Activated T-cell treated with anti-CD3 and anti-CD28 coated beads, Interleukin-2, amount 50 U/mL, for 72 hours (primary cell): Measurements from ENCODE around the gene TGFB2. TPM values are rescaled to one million over a fixed set of nuclear protein-coding genes. Genes with fewer than 3 reads are reported as not detected.

Experiments used
- ATAC-seq, 2 donors: fragments of 150-1000 bp; cut with Tn5 transposase; replicated peaks in 1 of 2; 2 replicates each; pipeline ENCODE4 v1.10.0; 2021; ENCODE audit warnings: moderate library complexity in 2 of 2, mild to moderate bottlenecking in 1 of 2
- DNase-seq, 2 donors: peaks; one replicate each; pipeline ENCODE4 v3.0.0; 2021 to 2022; ENCODE audit warnings: mixed read lengths in 1 of 2
- H3K27ac Mint-ChIP-seq: one replicate; pipeline ENCODE4 v1.8.0; 2022; ENCODE audit warnings: mild to moderate bottlenecking, moderate library complexity, mixed read lengths
- H3K27me3 Mint-ChIP-seq: one replicate; pipeline ENCODE4 v1.8.0; 2022; ENCODE audit warnings: low read depth, mixed read lengths
- H3K36me3 Mint-ChIP-seq, 2 donors: one replicate each; pipeline ENCODE4 v1.8.0; 2022; ENCODE audit warnings: mixed read lengths in 2 of 2, mild to moderate bottlenecking in 1 of 2; ENCODE audit not compliant: insufficient read depth in 2 of 2
- H3K4me1 Mint-ChIP-seq: one replicate; pipeline ENCODE4 v1.8.0; 2022; ENCODE audit warnings: low read depth, mixed read lengths
- H3K4me3 Mint-ChIP-seq, 2 donors: one replicate each; pipeline ENCODE4 v1.8.0; 2022; ENCODE audit warnings: mild to moderate bottlenecking in 2 of 2, mixed read lengths in 2 of 2, moderate library complexity in 2 of 2
- H3K9me3 Mint-ChIP-seq, 2 donors: one replicate each; pipeline ENCODE4 v1.8.0; 2022; ENCODE audit warnings: mixed read lengths in 2 of 2
- total RNA-seq, 2 donors: library from RNA; stranded (reverse); gene quantifications; one replicate each; pipeline ENCODE4 v1.2.3, GENCODE V29; 2022

Gene TGFB2
- total RNA-seq, 2 donors from 2014 or later, result not detected

DNA sequence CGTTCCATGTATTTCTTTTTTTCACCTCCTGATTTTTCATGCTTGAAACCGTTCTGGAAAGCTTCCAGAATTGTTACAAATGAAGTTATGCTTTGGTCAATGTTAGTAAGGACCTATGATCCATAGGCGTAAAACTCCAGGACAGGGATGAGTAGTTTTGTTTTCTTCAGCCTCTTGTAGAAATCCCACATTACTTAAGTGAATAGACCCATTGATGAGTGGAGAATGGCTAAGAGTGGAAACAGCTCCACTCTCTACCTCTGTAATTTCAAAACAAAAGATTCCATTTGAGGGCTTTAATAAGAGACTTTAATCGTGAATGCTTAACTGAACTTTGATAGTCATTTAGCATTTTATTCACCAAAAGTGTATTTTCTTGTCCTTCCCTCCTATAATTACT is 3.0 kb upstream of the TGFB2 start:
- Mint-ChIP-seq H3K9me3 (no peaks in the 10 kb centered on the region), H3K4me3 (no peak overlapping the region), H3K27ac (no peak overlapping the region), H3K27me3 (peaks cover 7% of the 10 kb centered on the region), H3K36me3 (peaks cover 2 to 8% of the 10 kb centered on the region in 2 donors), H3K4me1 (peaks cover 12% of the 10 kb centered on the region)
- no peak for DNase-seq
- no peak for ATAC-seq

DNA sequence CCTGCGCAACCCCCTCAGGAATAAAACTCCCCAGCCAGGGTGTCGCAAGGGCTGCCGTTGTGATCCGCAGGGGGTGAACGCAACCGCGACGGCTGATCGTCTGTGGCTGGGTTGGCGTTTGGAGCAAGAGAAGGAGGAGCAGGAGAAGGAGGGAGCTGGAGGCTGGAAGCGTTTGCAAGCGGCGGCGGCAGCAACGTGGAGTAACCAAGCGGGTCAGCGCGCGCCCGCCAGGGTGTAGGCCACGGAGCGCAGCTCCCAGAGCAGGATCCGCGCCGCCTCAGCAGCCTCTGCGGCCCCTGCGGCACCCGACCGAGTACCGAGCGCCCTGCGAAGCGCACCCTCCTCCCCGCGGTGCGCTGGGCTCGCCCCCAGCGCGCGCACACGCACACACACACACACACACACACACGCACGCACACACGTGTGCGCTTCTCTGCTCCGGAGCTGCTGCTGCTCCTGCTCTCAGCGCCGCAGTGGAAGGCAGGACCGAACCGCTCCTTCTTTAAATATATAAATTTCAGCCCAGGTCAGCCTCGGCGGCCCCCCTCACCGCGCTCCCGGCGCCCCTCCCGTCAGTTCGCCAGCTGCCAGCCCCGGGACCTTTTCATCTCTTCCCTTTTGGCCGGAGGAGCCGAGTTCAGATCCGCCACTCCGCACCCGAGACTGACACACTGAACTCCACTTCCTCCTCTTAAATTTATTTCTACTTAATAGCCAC is 696 bp downstream of the TGFB2 start:
- H3K36me3 Mint-ChIP-seq, result peaks cover 2 to 6% of the 10 kb centered on the region in 2 donors
- peaks cover 13% of the 10 kb centered on the region for H3K27me3 Mint-ChIP-seq
- DNase-seq (peak; percentile 32 to 33), ATAC-seq (peak; percentile 71 to 76)
- peak overlapping the region; percentile 90 for H3K27ac Mint-ChIP-seq
- H3K4me3 Mint-ChIP-seq, result no peak overlapping the region
- no peaks in the 10 kb centered on the region for H3K9me3 Mint-ChIP-seq
- H3K4me1 Mint-ChIP-seq, result peaks cover 17% of the 10 kb centered on the region

DNA sequence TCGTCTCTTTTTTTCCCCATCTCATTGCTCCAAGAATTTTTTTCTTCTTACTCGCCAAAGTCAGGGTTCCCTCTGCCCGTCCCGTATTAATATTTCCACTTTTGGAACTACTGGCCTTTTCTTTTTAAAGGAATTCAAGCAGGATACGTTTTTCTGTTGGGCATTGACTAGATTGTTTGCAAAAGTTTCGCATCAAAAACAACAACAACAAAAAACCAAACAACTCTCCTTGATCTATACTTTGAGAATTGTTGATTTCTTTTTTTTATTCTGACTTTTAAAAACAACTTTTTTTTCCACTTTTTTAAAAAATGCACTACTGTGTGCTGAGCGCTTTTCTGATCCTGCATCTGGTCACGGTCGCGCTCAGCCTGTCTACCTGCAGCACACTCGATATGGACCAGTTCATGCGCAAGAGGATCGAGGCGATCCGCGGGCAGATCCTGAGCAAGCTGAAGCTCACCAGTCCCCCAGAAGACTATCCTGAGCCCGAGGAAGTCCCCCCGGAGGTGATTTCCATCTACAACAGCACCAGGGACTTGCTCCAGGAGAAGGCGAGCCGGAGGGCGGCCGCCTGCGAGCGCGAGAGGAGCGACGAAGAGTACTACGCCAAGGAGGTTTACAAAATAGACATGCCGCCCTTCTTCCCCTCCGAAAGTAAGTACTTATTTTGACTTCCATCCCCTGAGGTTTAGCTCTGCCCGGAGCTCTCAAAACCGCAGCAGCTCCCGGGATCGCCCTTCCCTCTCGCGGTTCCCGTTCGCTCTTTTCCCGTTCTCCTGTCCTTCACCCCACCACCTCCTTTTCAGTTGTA is 1.5 kb downstream of the TGFB2 start:
- H3K4me1 Mint-ChIP-seq, result peaks cover 25% of the 10 kb centered on the region
- H3K27ac Mint-ChIP-seq, result peak overlapping the region; percentile 90
- H3K4me3 Mint-ChIP-seq, result no peak overlapping the region
- DNase-seq (peak in 1 of 2 donors; percentile 4), ATAC-seq (no peak)
- H3K36me3 Mint-ChIP-seq, result peaks cover 2 to 6% of the 10 kb centered on the region in 2 donors
- peaks cover 18% of the 10 kb centered on the region for H3K27me3 Mint-ChIP-seq
- no peaks in the 10 kb centered on the region for H3K9me3 Mint-ChIP-seq

DNA sequence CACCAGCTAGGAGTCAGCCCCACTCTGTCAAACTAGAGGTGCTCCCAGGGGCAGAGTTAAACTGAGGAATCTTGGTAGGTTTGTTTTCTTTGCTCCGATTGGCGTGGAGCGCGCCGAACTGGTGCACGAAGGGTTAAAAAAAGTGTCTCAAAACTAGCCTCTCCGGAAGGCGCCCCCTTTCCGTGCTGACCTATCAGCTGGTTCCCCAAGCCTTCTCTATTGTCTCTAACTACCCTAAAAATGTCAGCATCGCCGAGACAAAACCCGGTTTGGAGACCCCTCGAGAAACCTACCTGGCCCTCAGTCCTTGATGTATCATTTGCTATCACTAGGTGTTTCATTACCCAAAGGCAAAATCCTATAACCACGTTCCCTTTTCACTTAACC is 2.2 kb downstream of the TGFB2 start:
- DNase-seq (no peak), ATAC-seq (no peak)
- Mint-ChIP-seq H3K27me3 (peaks cover 13% of the 10 kb centered on the region), H3K36me3 (peaks cover 2 to 6% of the 10 kb centered on the region in 2 donors), H3K9me3 (no peaks in the 10 kb centered on the region), H3K4me1 (peaks cover 31% of the 10 kb centered on the region), H3K27ac (peak overlapping the region; percentile 90), H3K4me3 (no peak overlapping the region)

DNA sequence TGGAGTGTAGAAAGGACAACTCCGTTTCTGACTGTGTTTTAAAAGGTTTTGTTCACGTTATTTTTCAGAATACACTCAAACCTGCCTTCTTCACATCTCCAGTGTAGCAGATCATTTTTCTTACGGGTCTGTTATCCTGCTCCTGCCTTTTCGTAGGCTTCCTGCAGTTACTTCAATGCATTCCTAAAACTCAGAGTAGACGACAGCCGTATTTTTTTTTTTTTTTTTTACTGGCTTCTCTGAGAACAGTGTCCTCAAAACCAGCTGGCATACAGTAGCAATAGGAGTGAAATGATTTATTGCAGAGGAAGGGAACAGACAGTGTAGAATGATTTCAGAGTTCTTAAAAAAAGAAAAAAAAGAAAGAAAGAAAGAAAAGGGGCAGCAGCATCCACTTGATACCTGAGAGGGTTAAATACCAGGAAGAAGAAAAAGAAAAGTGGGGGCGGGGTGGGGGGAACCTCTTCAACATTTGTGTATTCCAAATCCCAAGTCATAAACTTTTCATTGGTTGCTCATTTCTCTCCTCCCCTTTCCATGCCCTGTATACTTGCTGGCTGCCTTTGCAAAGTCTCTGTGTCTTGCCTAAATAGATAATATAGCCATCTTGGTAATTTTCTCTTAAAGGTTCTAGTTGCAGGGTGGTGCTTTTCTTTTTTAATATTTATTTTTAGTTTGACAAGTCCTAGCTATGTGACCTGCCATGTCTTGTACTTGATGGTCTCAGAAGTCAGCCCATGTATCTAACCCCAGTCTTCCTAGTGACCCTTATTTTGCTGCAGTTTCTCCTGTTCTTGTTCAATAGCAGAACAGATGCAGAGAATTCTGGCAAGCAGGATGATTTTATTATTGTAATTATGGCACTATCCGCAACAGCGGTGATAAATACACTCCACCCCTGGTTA is 2.8 kb downstream of the TGFB2 start:
- no peak for ATAC-seq
- H3K4me1 Mint-ChIP-seq, result peaks cover 31% of the 10 kb centered on the region
- H3K27me3 Mint-ChIP-seq, result peaks cover 16% of the 10 kb centered on the region
- H3K4me3 Mint-ChIP-seq, result no peak overlapping the region
- H3K36me3 Mint-ChIP-seq, result peaks cover 2 to 6% of the 10 kb centered on the region in 2 donors
- no peaks in the 10 kb centered on the region for H3K9me3 Mint-ChIP-seq
- no peak overlapping the region for H3K27ac Mint-ChIP-seq
- no peak for DNase-seq

DNA sequence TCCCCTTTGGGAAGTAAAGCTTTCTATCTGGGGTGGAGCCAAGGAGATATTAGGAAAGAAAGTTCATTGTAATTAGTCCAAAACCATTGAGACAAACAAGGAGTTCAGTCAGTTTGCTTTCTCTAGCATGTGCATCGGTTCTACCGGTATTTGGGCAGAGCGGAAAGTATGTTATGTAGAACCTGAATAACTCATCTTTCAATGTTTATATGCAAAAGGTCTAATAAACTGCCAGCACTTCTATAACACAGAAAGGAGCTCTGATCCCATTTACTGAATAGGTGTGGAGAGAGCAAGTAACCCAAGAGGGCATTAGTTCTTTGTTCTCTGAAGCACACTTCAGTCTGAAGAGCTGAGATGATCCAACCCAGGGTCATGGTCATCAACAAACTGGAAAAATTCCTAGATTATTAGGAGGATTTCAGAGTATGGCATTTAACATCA is 3.5 kb downstream of the TGFB2 start:
- no peak overlapping the region for H3K27ac Mint-ChIP-seq
- peaks cover 22% of the 10 kb centered on the region for H3K27me3 Mint-ChIP-seq
- no peak overlapping the region for H3K4me3 Mint-ChIP-seq
- H3K4me1 Mint-ChIP-seq, result peaks cover 31% of the 10 kb centered on the region
- ATAC-seq, result no peak
- DNase-seq, result no peak
- H3K9me3 Mint-ChIP-seq, result no peaks in the 10 kb centered on the region
- peaks cover 2 to 6% of the 10 kb centered on the region in 2 donors for H3K36me3 Mint-ChIP-seq

DNA sequence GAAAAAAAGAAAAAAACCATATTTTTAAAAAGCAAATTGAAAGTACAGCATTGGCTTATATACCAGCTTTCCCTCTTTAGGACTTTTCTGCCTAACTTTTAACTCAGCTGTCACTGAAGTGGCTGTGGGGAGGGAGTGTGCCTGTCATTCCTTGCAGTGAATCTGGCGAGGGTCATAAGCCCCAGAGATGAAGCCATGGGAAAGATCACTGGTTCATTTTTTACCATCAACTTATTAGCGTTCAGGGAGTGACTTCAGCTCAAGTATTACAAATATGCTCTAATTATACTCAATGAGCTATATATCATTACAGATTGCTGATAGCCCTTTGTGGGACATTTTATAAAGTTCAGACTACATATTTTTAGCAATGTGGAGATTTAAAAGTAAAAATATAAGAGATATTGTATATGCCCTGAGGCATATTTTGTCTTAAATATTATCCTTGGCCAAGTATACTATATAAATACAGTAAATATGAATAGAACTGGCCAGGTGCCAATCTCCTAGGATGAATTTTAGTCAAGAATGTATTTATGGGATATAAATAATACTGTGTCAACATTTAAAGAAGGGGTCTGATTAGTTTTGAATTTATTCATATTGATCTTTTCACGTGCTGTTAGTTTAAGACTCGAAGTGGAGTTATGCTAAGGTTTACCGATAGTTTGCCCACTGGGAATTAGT is 4.4 kb downstream of the TGFB2 start:
- Mint-ChIP-seq H3K36me3 (peaks cover 2 to 6% of the 10 kb centered on the region in 2 donors), H3K4me3 (no peak overlapping the region), H3K27me3 (peaks cover 28% of the 10 kb centered on the region), H3K9me3 (no peaks in the 10 kb centered on the region), H3K4me1 (peaks cover 31% of the 10 kb centered on the region), H3K27ac (no peak overlapping the region)
- ATAC-seq (no peak), DNase-seq (no peak)

DNA sequence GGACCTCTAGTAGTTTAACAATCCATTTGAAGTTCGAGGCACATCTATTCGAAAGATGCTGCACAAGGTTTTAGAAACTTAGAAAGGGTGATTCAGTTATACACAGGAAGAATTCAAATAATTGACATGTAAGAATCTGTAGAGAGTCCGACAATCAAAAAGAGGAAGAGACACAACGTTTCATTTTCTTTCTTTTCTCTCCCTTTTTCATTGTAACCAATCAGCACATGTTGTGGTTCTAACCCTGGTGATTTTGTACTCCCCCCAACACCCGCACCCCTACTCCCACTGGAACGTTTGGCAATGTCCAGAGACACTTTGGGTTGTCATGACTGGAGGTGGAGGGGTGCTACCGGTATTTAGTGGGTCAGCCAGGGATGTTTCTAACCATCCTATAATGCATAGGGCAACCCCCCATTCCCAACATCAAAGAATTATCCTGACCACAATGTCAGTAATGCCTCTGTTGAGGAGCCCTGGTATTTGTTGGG is 4.9 kb downstream of the TGFB2 start:
- no peaks in the 10 kb centered on the region for H3K9me3 Mint-ChIP-seq
- peaks cover 31% of the 10 kb centered on the region for H3K4me1 Mint-ChIP-seq
- H3K27ac Mint-ChIP-seq, result no peak overlapping the region
- peaks cover 28% of the 10 kb centered on the region for H3K27me3 Mint-ChIP-seq
- no peak overlapping the region for H3K4me3 Mint-ChIP-seq
- peaks cover 2 to 6% of the 10 kb centered on the region in 2 donors for H3K36me3 Mint-ChIP-seq
- DNase-seq, result no peak
- ATAC-seq, result no peak

DNA sequence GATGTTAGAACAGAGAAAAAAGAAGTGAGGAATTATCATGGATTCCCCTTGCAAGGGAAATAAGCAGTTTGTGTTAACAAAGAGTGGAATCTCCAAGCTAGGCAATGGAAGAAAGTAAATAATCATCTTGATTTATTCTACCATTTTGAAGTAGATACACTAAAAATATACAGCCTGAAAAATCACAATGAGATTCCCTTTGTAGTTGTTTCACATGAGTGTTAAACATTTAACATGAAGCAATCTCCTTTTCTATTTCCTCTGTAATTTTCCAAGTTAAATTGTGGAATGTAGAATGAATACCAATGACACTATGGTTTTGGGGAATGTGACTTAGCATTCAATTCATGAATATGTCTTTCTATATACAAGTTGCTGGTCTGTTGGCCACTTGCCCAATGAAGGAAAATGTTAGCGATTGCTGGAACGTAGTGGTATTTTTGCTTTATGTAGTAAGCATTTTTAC is 5.7 kb downstream of the TGFB2 start:
- no peak for DNase-seq
- peaks cover 2 to 6% of the 10 kb centered on the region in 2 donors for H3K36me3 Mint-ChIP-seq
- peak overlapping the region; percentile 77 to 89 for H3K4me3 Mint-ChIP-seq
- peaks cover 31% of the 10 kb centered on the region for H3K4me1 Mint-ChIP-seq
- peak overlapping the region; percentile 70 for H3K27ac Mint-ChIP-seq
- H3K9me3 Mint-ChIP-seq, result no peaks in the 10 kb centered on the region
- no peak for ATAC-seq
- H3K27me3 Mint-ChIP-seq, result peaks cover 28% of the 10 kb centered on the region

DNA sequence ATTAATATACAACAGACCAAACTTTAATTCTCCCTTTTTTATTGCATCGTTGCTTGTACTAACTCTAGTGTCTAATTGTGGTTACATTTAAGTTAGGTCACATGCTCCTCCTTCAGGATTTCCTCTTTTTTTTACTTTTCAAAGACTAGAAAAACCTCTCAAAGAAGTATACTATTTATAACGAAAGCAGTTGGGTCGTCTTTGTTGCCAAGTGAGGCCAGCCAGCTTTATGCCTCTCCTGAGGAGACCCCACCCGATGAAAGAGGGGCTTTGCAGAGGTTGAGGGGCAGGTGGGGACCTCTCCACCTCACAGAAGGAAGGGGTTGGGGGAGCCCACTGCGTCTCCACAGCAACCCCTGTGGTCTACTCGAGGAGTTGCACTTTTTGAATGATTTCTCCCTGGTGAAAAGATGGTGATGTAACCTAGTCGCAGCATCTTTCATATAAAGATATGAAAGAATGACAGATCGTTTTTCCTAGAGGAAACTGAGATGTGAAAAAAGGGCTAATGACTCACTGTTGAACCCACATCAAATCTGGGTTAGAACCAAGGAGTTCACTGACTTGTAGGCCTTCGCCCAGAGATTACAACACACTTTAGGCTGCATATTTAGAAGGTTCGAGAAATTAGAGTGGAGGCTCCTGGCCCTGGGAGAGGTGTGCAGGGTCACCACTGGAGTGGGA is 6.4 kb downstream of the TGFB2 start:
- ATAC-seq (peak; percentile 85), DNase-seq (peak; percentile 28 to 36)
- peaks cover 24% of the 10 kb centered on the region for H3K4me1 Mint-ChIP-seq
- peaks cover 0 to 2% of the 10 kb centered on the region in 2 donors for H3K36me3 Mint-ChIP-seq
- peak overlapping the region; percentile 70 for H3K27ac Mint-ChIP-seq
- H3K27me3 Mint-ChIP-seq, result peaks cover 28% of the 10 kb centered on the region
- peak overlapping the region; percentile 77 to 89 for H3K4me3 Mint-ChIP-seq
- no peaks in the 10 kb centered on the region for H3K9me3 Mint-ChIP-seq

DNA sequence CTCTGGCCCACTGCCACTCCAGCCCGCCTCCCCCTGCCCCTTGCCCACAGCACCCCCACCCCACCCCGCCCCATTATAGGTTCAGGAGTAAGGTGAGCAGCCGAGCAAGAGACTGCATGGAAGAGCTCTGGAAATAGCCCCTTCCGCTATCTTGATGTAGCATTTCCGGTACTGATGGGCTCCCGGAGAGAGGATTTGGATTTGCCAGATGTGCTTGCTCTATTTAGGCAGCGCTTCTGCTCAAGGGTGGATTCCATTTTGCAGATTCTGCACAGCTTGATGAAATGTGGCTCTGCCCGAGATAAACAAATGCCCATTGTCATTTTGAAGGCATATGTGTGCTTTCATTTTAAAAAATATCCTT is 6.9 kb downstream of the TGFB2 start:
- Mint-ChIP-seq H3K9me3 (no peaks in the 10 kb centered on the region), H3K4me3 (no peak overlapping the region), H3K27ac (no peak overlapping the region), H3K4me1 (peaks cover 19% of the 10 kb centered on the region), H3K36me3 (no peaks in the 10 kb centered on the region), H3K27me3 (peaks cover 28% of the 10 kb centered on the region)
- no peak for DNase-seq
- ATAC-seq, result no peak

DNA sequence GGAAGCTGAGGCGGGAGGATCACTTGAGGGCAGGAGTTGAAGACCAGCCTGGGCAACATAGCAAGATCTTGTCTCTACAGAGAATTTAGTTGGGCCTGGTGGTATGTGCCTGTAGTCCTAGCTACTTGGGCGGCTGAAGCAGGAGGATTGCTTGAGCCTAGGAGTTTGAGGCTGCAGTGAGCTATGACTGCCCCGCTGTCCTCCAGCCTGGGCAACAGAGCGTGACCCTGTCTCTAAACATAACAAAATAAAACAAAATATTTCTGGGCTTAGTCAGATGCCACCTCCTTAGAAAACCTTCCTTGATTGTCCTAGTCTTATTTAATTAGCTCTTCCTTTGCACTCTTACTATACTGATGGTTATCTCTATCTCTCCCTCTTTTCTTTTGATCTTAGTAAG is 8.5 kb downstream of the TGFB2 start:
- Mint-ChIP-seq H3K4me1 (peaks cover 14% of the 10 kb centered on the region), H3K27ac (no peak overlapping the region)
- no peak for ATAC-seq

More for the DNA sequence above, 8.5 kb downstream of the TGFB2 start:
- H3K9me3 Mint-ChIP-seq, result no peaks in the 10 kb centered on the region
- H3K36me3 Mint-ChIP-seq, result no peaks in the 10 kb centered on the region
- H3K27me3 Mint-ChIP-seq, result peaks cover 28% of the 10 kb centered on the region
- H3K4me3 Mint-ChIP-seq, result no peak overlapping the region
- DNase-seq, result no peak
